Activated T-cell treated with anti-CD3 and anti-CD28 coated beads, Interleukin-2, amount 50 U/mL, for 24 hours (primary cell): ENCODE results near the gene RHBDL3.
"Not testable (repeated sequence)": the region's sequence is repeated elsewhere in the genome, so short reads cannot be mapped to it uniquely, and the experiment has no call there.

ENCODE experiments used
- DNase-seq: peaks from one replicate; pipeline ENCODE4 v3.0.0-alpha.2; 2020
- H3K27ac Mint-ChIP-seq: 2 replicates; pipeline ENCODE4 v1.8.0; 2020; ENCODE audit warnings: mild to moderate bottlenecking, mixed read lengths
- H3K27me3 Mint-ChIP-seq: 2 replicates; pipeline ENCODE4 v1.8.0; 2020; ENCODE audit warnings: mixed read lengths
- H3K36me3 Mint-ChIP-seq: 2 replicates; pipeline ENCODE4 v1.8.0; 2020; ENCODE audit warnings: low read depth, mixed read lengths
- H3K4me1 Mint-ChIP-seq: 2 replicates; pipeline ENCODE4 v1.8.0; 2020; ENCODE audit warnings: low read depth, mixed read lengths
- H3K4me3 Mint-ChIP-seq: 2 replicates; pipeline ENCODE4 v1.8.0; 2020; ENCODE audit warnings: mild to moderate bottlenecking, moderate library complexity, mixed read lengths
- H3K9me3 Mint-ChIP-seq: 2 replicates; pipeline ENCODE4 v1.8.0; 2020; ENCODE audit warnings: mixed read lengths

RHBDL3 gene

DNA sequence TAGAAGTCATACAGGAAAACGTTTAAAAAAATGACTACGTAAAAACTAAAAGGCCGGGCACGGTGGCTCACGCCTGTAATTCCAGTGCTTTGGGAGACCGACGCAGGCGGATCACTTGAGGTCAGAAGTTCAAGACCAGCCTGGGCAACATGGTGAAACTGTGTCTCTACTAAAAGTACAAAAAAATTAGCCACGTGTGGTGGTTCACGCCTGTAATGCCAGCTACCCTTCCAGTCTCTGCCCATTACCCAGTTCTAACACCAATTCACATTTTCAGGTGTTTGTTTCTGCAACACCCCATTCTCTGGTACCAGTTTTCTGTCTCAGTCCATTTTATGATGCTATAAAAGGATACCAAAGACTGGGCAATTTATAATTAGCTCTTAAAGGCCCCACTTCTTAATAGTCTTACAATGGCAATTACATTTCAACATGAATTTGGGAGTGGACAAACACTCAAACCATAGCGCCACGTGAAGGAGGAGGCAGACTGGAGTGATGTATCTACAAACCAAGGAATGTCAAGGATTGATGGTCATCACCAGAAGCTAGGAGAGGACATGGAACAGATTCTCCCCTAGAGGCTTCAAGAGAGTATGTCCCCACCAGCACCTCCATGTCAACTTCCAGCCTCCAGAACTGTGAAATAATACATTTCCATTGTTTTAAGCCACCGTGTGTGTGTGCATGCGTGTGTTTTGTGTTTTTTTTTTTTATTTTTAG is 77.1 kb downstream of the RHBDL3 start:
- H3K27me3 Mint-ChIP-seq = no peaks in the 10 kb centered on the region

DNA sequence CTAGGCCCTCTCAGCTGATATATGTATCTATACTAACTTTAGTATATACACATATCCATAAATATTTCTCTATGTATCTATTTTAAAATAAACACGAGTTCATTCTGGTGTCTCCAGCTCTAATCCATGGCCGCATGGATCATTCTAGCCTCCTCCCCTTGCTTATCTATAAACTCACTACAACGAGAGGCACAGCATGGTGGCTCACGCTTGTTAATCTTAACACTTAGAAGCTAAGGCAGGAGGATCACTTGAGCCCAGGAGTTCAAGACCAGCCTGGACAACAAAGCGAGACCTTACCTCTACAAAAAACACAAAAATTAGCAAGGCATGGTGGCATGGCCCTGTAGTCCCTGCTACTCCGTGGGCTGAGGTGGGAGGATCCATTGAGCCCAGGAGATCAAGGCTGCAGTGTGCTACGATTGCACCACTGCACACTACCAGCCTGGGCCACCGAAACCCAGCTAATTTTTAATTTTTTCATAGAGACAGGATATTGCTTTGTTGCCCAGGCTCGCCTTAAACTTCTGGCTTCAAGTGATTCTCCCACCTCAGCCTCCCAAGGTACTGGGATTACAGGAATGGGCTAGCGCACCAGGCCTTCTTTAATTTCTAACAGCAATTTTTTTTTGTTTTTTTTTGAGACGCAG is 80.4 kb downstream of the RHBDL3 start:
- no peak overlapping the region for H3K27ac Mint-ChIP-seq
- no peak overlapping the region for H3K4me3 Mint-ChIP-seq
- H3K9me3 Mint-ChIP-seq = no peaks in the 10 kb centered on the region
- no peaks in the 10 kb centered on the region for H3K27me3 Mint-ChIP-seq
- H3K4me1 Mint-ChIP-seq = peaks cover 22% of the 10 kb centered on the region
- no peak for DNase-seq
- peaks cover 23% of the 10 kb centered on the region for H3K36me3 Mint-ChIP-seq

More for the DNA sequence above, 77.1 kb downstream of the RHBDL3 start:
- Mint-ChIP-seq H3K4me3 (peak overlapping the region; percentile 87), H3K4me1 (peaks cover 18% of the 10 kb centered on the region), H3K27ac (peak overlapping the region; percentile 87), H3K36me3 (peaks cover 28% of the 10 kb centered on the region), H3K9me3 (no peaks in the 10 kb centered on the region)
- DNase-seq = no peak

DNA sequence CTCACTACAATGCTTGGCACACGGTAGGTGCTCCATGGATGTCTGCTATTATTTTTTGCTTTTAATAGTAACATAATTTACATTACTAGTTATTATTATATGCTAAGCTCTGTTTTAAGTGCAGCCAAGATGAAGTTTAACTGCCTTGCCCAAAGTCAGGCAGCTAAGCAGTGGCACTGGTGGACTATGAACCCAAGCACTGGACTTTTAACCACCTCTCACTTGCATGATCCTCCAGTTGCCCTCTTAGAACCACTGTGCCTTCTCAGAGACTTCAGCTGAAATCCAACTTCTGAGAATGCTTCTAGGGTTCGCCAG is 82.8 kb downstream of the RHBDL3 start:
- H3K4me1 Mint-ChIP-seq = peaks cover 23% of the 10 kb centered on the region
- H3K36me3 Mint-ChIP-seq = peaks cover 40% of the 10 kb centered on the region
- H3K4me3 Mint-ChIP-seq = peak overlapping the region; percentile 98
- H3K27ac Mint-ChIP-seq = peak overlapping the region; percentile 99
- DNase-seq = no peak
- H3K9me3 Mint-ChIP-seq = no peaks in the 10 kb centered on the region
- no peaks in the 10 kb centered on the region for H3K27me3 Mint-ChIP-seq

DNA sequence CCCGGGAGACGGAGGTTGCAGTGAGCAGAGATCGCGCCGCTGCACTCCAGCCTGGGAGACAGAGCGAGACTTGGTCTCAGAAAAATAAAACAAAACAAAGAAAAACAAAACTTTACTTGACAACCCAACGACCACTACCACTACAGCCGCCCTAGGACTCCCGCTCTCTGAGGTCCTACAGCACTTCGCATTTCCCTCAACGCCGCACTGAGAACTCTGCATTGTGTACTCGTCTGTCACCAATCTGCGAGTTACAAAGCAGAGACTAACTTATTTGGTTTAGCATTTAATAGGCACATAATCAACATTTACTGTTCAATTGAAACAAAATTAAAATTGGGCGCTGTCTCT is 83.8 kb downstream of the RHBDL3 start:
- H3K27ac Mint-ChIP-seq = peak overlapping the region; percentile 99
- H3K27me3 Mint-ChIP-seq = no peaks in the 10 kb centered on the region
- peaks cover 30% of the 10 kb centered on the region for H3K4me1 Mint-ChIP-seq
- H3K9me3 Mint-ChIP-seq = no peaks in the 10 kb centered on the region
- H3K36me3 Mint-ChIP-seq = peaks cover 49% of the 10 kb centered on the region
- peak overlapping the region; percentile 98 for H3K4me3 Mint-ChIP-seq
- peak; percentile 46 for DNase-seq

DNA sequence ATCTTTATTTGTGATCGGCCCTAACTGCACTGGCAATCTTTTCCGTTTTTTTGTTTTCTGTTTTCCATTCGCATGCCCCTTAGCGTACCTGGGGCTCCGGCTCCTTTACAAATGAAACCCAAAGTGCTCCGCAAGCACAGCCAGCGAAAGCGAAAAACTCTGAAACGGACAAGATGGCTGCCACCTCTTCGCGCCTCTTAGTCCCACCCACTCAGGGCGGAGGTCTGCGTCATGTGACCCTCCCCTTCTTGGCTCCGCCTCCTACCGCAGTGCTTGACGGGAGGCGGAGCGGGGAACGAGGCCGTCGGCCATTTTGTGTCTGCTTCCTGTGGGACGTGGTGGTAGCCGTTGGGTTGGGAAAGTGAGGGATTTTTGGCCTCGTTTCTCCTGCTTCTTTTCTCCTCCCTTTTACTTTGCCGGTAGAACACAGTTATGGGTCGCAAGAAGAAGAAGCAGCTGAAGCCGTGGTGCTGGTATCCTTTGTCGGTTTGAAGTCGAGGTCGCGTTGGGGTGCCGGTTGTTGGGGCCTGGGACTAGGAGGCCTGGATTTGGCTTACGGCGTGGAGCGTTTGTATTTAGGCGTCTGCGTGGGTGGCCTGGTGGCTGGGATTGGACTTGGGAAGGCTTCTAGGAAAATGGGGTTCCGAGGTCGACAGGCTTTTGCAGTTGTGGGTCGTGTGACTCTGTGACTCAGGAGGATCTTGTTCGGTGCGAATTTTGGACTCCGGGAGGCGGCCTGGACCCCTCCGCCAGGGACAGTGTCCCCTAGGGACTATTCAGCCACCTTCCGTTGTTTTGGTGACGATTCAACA is 84.4 kb downstream of the RHBDL3 start, which contains the start of gene ZNF207:
Gene ZNF207 (plus strand): TSS at position 304 of the 812 bp plus-strand sequence. CDS start 129 bp downstream, at position 433.
- Mint-ChIP-seq H3K4me1 (peaks cover 36% of the 10 kb centered on the region), H3K4me3 (peak within 1 kb of the TSS; percentile 98), H3K27ac (peak within 1 kb of the TSS; percentile 99), H3K9me3 (no peaks in the 10 kb centered on the region), H3K36me3 (peaks cover 55% of the 10 kb centered on the region), H3K27me3 (no peaks in the 10 kb centered on the region)
- DNase-seq = peak; percentile 96

DNA sequence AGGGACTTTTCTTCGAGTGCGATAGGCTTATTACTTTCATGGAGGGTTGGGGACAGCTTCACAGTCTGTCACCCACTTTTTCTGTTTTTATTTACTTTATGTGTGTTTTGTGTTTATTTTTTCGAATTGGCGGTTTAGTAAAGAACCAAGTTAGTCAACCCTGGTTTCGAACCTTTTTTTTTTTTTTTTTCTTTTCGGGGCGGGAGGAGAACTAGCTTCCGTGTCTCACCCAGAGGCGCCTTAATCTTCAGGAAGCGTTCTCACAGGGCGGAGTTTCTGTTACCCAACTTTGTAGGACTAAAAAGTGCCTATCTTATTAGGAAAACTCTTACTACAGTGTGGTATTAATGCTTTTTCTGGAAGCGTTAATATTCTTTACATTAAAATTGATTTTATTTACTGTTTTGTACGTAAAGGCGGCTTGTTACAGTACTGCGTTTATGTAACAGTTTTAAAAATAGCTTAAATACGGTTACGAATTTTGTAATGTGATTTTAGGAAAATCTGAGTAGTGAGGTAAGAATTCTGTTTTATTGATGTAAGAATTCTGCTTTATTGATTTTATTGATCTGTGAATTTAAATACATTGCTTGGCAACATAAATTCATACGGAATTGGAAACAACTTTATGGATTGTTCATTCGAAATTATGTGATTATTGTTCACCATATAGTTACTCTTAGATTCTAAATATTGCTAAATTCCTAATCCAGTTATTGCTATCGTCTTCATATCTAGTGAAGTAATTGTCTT is 85.2 kb downstream of the RHBDL3 start:
- peaks cover 62% of the 10 kb centered on the region for H3K36me3 Mint-ChIP-seq
- no peak for DNase-seq
- peak overlapping the region; percentile 98 for H3K4me3 Mint-ChIP-seq
- H3K4me1 Mint-ChIP-seq = peaks cover 44% of the 10 kb centered on the region
- no peaks in the 10 kb centered on the region for H3K27me3 Mint-ChIP-seq
- no peaks in the 10 kb centered on the region for H3K9me3 Mint-ChIP-seq
- H3K27ac Mint-ChIP-seq = peak overlapping the region; percentile 99

DNA sequence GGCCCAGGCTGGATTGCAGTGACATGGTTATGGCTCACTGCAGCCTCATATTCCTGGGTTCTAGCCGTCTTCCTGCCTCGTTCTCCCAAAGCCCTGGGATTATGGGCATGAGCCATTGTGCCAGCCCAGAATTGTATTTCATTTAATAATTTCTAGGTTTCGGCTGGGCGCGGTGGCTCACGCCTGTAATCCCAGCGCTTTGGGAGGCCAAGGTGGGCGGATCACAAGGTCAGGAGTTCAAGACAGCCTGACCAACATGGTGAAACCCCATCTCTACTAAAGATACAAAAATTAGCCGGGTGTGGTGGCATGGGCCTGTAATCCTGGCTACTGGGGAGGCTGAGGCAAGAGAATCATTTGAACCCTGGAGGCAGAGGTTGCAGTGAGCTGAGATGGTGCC is 87.1 kb downstream of the RHBDL3 start:
- Mint-ChIP-seq H3K4me1 (peaks cover 55% of the 10 kb centered on the region), H3K27ac (peak overlapping the region; percentile 99), H3K36me3 (peaks cover 77% of the 10 kb centered on the region), H3K4me3 (peak overlapping the region; percentile 98)
- H3K9me3 Mint-ChIP-seq, H3K27me3 Mint-ChIP-seq, DNase-seq: not testable (repeated sequence)

DNA sequence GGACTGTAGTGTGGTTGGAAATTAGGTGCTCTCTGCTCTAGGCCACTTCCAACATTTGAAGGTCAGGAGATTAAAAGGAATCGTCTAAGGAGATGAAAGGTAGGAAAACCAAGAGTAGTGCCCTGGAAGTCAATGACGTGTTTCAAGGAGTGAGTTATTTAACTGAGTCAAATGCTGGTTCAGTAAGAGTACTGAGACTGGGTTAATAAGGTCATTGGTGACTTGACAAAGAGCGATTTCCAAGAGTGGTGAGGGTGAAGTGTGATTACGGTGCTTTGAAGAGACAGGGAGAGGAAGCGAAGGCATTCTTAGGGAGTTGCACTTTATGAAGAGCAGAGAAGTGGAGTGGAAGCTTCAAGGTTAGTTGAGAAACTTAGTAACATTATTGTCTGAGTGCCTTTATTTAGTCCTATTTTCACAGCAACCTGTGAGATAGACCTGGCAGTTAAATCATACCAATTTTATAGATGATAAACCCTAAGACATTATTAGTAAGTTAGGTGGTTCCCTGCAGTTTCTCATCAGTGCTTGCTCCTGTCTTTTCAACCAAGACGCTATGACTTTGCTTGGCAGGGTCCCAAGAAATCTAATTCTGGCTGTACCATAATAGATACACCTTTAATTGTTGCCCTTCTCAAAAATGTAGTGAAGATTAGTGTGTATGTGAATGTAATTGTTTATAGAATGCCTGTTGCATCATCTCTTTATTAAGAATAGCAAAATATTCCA is 90.2 kb downstream of the RHBDL3 start:
- Mint-ChIP-seq H3K27me3 (no peaks in the 10 kb centered on the region), H3K9me3 (no peaks in the 10 kb centered on the region), H3K4me1 (peaks cover 63% of the 10 kb centered on the region), H3K4me3 (peak overlapping the region; percentile 37), H3K27ac (peak overlapping the region; percentile 74), H3K36me3 (peaks cover 94% of the 10 kb centered on the region)
- DNase-seq = no peak

DNA sequence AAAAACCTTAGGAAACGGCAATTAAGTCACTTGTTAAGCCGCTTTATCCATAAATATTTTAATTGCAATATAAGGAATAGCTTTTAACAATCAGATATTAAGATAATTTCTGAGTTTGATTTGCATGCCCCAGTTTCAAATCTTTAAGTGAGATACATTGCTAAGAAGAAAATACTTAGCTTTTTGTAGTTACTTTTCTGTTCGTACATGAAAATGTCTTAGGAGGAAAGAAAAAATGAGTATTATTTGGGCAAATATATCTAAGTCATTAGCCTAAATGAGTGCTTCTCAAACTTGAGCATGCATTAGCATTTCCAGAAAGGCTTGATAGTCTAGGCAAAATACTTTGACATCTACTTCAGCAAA is 90.7 kb downstream of the RHBDL3 start:
- no peak for DNase-seq
- H3K4me1 Mint-ChIP-seq = peaks cover 69% of the 10 kb centered on the region
- H3K27ac Mint-ChIP-seq = no peak overlapping the region
- peaks cover 94% of the 10 kb centered on the region for H3K36me3 Mint-ChIP-seq
- H3K9me3 Mint-ChIP-seq = no peaks in the 10 kb centered on the region
- H3K4me3 Mint-ChIP-seq = no peak overlapping the region
- no peaks in the 10 kb centered on the region for H3K27me3 Mint-ChIP-seq

DNA sequence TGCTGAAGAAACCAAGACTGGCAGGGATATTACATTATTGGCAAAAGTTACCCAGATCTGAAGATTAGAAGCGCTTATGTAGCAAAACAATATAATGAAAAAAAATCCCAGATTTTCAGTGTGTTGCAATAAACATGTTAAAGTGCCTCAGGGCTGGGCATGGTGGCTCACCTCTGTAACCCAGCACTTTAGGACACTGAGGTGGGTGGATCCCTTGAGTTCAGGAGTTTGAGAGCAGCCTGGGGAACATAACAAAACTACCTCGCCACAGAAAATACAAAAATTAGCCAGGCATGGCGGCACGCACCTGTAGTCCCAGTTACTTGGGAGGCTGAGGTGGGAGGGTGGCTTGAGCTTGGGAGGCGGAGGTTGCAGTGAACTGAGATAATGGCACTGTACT is 91.1 kb downstream of the RHBDL3 start:
- Mint-ChIP-seq H3K36me3 (peaks cover 93% of the 10 kb centered on the region), H3K27me3 (no peaks in the 10 kb centered on the region), H3K9me3 (no peaks in the 10 kb centered on the region), H3K27ac (peak overlapping the region; percentile 55), H3K4me1 (peaks cover 68% of the 10 kb centered on the region), H3K4me3 (no peak overlapping the region)
- DNase-seq = no peak

DNA sequence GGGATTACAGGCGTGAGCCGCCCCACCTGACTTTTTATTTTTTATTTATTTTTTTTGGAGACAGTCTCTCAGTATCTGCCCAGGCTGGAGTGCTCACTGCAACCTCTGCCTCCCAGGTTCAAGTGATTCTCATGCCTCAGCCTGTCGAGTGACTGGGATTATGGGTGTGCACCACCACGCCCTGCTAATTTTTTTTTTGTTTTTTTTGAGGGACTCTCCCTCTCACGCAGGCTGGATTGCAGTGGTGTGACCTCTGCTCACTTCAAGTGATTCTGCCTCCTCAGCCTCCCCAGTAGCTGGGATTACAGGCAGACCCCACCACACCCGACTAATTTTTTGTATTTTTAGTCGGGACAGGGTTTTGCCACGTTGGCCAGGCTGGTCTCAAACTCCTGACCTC is 92.0 kb downstream of the RHBDL3 start:
- peaks cover 69% of the 10 kb centered on the region for H3K4me1 Mint-ChIP-seq
- no peaks in the 10 kb centered on the region for H3K27me3 Mint-ChIP-seq
- peaks cover 93% of the 10 kb centered on the region for H3K36me3 Mint-ChIP-seq
- H3K4me3 Mint-ChIP-seq = no peak overlapping the region
- no peaks in the 10 kb centered on the region for H3K9me3 Mint-ChIP-seq
- no peak overlapping the region for H3K27ac Mint-ChIP-seq
- no peak for DNase-seq

DNA sequence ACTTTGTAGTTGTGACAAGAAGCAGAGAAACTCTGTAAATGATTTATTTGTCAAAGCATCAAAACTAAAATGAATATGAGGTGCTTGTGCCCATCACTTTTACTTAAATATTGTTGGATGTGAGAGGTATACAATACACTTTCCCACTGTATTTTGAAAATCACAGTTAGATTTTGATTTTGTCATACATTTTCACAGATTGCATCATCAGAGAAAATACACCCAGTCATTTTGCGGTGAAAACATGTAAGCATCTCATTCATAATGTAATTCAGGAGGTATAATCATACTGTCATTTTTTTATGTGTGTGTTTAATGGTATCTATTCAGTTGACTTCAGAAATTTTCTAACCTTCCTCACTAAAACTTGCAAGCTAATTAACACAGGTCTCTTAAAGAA is 95.6 kb downstream of the RHBDL3 start:
- Mint-ChIP-seq H3K27ac (peak overlapping the region; percentile 44), H3K4me3 (no peak overlapping the region), H3K36me3 (peaks cover 94% of the 10 kb centered on the region), H3K4me1 (peaks cover 58% of the 10 kb centered on the region), H3K9me3 (no peaks in the 10 kb centered on the region), H3K27me3 (no peaks in the 10 kb centered on the region)
- DNase-seq = no peak

DNA sequence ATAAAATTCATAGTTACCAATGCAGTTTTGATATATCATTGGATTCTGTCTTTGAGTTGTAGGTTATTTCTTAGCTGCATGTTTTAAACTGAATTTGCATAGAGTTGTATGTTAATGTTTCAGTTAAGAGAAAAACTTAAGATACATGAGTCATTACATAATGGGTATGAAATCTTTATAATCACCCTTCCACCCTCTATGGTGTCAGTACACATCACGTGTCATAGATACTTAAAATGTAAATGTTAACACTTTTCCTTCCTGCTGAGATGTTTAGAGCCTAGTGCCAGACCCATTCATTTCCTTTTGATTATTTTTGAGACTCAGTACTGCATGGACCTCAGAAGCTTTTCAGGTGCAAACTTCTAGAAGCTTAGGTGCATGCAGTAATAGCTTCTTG is 104.8 kb downstream of the RHBDL3 start:
- no peak overlapping the region for H3K4me3 Mint-ChIP-seq
- peaks cover 46% of the 10 kb centered on the region for H3K4me1 Mint-ChIP-seq
- peaks cover 96% of the 10 kb centered on the region for H3K36me3 Mint-ChIP-seq

More for the DNA sequence above, 104.8 kb downstream of the RHBDL3 start:
- Mint-ChIP-seq H3K27ac (peak overlapping the region; percentile 70), H3K9me3 (no peaks in the 10 kb centered on the region), H3K27me3 (no peaks in the 10 kb centered on the region)
- DNase-seq = no peak
